ENCODE results near the gene DDX60.

Gene DDX60

DNA sequence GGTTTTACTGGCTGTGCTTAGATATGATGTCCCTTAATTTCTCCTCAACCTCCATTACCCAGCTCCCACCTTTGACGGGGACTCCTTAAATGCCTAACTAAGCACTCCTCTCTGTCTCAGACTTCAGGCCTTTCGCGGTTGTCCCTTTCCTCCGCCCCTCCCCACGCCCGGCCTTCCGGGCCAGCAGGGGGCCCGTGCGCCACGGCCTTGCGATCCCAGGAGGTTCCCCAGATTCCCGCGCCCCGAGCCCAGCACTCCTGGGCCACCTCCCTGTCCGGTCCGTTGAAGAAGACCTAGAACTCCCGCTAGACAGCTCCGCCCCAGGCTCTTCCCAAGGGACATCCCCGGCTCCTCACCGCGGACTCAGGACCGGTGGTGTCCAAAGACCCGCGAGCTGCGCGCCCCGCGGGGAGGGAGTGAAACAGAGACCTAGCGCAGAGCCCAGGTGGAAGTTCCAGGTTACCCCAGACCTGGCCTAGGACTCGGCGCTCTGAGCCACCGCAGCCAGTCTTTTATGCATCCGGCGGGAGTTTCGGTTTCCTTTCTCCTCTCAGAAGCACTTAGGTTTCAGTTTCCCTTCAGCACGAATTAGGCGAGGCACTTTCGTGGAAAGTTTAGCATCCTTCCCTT is at the start of gene DDX60 (continued):
- TF ChIP-seq, protein P1, sequence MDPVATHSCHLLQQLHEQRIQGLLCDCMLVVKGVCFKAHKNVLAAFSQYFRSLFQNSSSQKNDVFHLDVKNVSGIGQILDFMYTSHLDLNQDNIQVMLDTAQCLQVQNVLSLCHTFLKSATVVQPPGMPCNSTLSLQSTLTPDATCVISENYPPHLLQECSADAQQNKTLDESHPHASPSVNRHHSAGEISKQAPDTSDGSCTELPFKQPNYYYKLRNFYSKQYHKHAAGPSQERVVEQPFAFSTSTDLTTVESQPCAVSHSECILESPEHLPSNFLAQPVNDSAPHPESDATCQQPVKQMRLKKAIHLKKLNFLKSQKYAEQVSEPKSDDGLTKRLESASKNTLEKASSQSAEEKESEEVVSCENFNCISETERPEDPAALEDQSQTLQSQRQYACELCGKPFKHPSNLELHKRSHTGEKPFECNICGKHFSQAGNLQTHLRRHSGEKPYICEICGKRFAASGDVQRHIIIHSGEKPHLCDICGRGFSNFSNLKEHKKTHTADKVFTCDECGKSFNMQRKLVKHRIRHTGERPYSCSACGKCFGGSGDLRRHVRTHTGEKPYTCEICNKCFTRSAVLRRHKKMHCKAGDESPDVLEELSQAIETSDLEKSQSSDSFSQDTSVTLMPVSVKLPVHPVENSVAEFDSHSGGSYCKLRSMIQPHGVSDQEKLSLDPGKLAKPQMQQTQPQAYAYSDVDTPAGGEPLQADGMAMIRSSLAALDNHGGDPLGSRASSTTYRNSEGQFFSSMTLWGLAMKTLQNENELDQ (tag by site-specific recombination; IDR thresholded peaks at IDR 0.05; ENCODE audit: low read depth) = no peak
- peak; percentile 23; the same call in 1 of the 2 replicates for TF ChIP-seq KLF17 (tag by site-specific recombination; IDR thresholded peaks at IDR 0.05)
- peak; percentile 65; the same call in 1 of the 2 replicates for TF ChIP-seq ZBTB48 (tag by site-specific recombination; IDR thresholded peaks at IDR 0.05)
- TF ChIP-seq ZBTB8A (tag by site-specific recombination; IDR thresholded peaks at IDR 0.05) = peak; percentile 56
- peak; percentile 96 for TF ChIP-seq ZBTB17 (tag by site-specific recombination; IDR thresholded peaks at IDR 0.05)
- no peak for TF ChIP-seq ZNF221 (tag by site-specific recombination; IDR thresholded peaks at IDR 0.05; ENCODE audit: borderline replicate concordance)
- peak; percentile 31; the same call in 1 of the 2 replicates for TF ChIP-seq ZBTB21 (tag by site-specific recombination; IDR thresholded peaks at IDR 0.05)
- TF ChIP-seq SP2 (tag by site-specific recombination; IDR thresholded peaks at IDR 0.05) = peak; percentile 19; the same call in 1 of the 2 replicates

GRCh38 chr4:168367065-168367464 is 48.5 kb upstream of the DDX60 start:
- H3K4me1 ChIP-seq (ENCODE audit: control insufficient read depth, insufficient read depth, low read length) = no peaks in the 10 kb centered on the region
- CTCF ChIA-PET = no interaction called here
- H3K4me3 ChIP-seq (ENCODE audit: low read depth, low read length) = no peak overlapping the region
- POLR2A ChIA-PET = no interaction called here
- TF ChIP-seq ZFHX2 (tag by site-specific recombination; conservative IDR thresholded peaks at IDR 0.05) = peak; percentile 52
- no peak for TF ChIP-seq ZNF555 (tag by site-specific recombination; conservative IDR thresholded peaks at IDR 0.05)
- TF ChIP-seq ZBTB1 (tag by site-specific recombination; IDR thresholded peaks at IDR 0.05) = no peak
- TF ChIP-seq EGR2 (tag by site-specific recombination; IDR thresholded peaks at IDR 0.05; ENCODE audit: low read depth) = peak; percentile 73
- H3K36me3 ChIP-seq (ENCODE audit: control insufficient read depth in 2 of 2, insufficient read depth in 1 of 2, low read length in 2 of 2) = no peaks in the 10 kb centered on the region
- no peak overlapping the region for H3K27ac ChIP-seq (ENCODE audit: extremely low read depth, low read depth, low read length)
- no peaks in the 10 kb centered on the region for H3K9me3 ChIP-seq (ENCODE audit: control insufficient read depth, insufficient read depth, low read depth, low read length)

DNA sequence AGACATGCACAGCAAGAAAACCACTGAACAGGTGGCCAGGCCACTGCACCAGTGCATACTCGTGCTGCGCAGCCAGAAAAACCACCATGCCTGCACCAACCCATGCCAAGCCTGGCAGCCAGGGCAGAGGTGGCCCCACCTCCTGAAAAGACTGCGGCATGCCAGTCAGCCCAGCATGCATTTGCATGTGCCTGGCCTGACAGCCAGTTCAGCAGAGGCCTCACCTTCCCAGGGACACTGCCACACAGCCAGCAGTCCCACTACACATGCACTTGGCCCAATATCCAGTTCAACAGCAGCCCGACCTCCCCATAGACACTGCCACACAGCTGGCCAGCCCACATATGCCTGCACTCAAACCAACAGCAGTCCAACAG is 43.5 kb upstream of the DDX60 start:
- Histone ChIP-seq H3K4me3 (ENCODE audit: low read depth, low read length) (no peak overlapping the region), H3K9me3 (ENCODE audit: control insufficient read depth, insufficient read depth, low read depth, low read length) (no peaks in the 10 kb centered on the region), H3K27ac (ENCODE audit: extremely low read depth, low read depth, low read length) (no peak overlapping the region), H3K36me3 (ENCODE audit: control insufficient read depth in 2 of 2, insufficient read depth in 1 of 2, low read length in 2 of 2) (no peaks in the 10 kb centered on the region), H3K4me1 (ENCODE audit: control insufficient read depth, insufficient read depth, low read length) (no peaks in the 10 kb centered on the region)
- TF ChIP-seq, protein P2, sequence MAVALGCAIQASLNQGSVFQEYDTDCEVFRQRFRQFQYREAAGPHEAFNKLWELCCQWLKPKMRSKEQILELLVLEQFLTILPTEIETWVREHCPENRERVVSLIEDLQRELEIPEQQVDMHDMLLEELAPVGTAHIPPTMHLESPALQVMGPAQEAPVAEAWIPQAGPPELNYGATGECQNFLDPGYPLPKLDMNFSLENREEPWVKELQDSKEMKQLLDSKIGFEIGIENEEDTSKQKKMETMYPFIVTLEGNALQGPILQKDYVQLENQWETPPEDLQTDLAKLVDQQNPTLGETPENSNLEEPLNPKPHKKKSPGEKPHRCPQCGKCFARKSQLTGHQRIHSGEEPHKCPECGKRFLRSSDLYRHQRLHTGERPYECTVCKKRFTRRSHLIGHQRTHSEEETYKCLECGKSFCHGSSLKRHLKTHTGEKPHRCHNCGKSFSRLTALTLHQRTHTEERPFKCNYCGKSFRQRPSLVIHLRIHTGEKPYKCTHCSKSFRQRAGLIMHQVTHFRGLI (tag by site-specific recombination; IDR thresholded peaks at IDR 0.05) = peak; percentile 51; the same call in 1 of the 2 replicates
- TF ChIP-seq ZSCAN23 (tag by site-specific recombination; IDR thresholded peaks at IDR 0.05) (no peak), ZNF16 (tag by site-specific recombination; IDR thresholded peaks at IDR 0.05; ENCODE audit: low read depth) (no peak), KLF9 (tag by site-specific recombination; IDR thresholded peaks at IDR 0.05; ENCODE audit: low read depth) (no peak), TRIM28 (IDR thresholded peaks at IDR 0.05; ENCODE audit: borderline replicate concordance, low read length) (no peak)
- POLR2A ChIA-PET = no interaction called here
- CTCF ChIA-PET = interaction anchor here (0.6 kb wide), 1 partner anchor 75 kb away, joined by 4 read pairs; no protein-coding TSS in a partner anchor
